GM12873 (cell line): ENCODE results near the gene EPB41.

Experiments used
- TF ChIP-seq, protein P1 (sequence below): IDR thresholded peaks from 2 replicates; pipeline ENCODE4 v1.5.1; 2012; ENCODE audit warnings: low read depth, mild to moderate bottlenecking, moderate library complexity, low read length, control low read depth; ENCODE audit not compliant: insufficient read depth; ENCODE audit errors: missing control alignments

The EPB41 gene

GRCh38 chr1:29142714-29143113 is 228.3 kb downstream of the EPB41 start:
- TF ChIP-seq, protein P1, sequence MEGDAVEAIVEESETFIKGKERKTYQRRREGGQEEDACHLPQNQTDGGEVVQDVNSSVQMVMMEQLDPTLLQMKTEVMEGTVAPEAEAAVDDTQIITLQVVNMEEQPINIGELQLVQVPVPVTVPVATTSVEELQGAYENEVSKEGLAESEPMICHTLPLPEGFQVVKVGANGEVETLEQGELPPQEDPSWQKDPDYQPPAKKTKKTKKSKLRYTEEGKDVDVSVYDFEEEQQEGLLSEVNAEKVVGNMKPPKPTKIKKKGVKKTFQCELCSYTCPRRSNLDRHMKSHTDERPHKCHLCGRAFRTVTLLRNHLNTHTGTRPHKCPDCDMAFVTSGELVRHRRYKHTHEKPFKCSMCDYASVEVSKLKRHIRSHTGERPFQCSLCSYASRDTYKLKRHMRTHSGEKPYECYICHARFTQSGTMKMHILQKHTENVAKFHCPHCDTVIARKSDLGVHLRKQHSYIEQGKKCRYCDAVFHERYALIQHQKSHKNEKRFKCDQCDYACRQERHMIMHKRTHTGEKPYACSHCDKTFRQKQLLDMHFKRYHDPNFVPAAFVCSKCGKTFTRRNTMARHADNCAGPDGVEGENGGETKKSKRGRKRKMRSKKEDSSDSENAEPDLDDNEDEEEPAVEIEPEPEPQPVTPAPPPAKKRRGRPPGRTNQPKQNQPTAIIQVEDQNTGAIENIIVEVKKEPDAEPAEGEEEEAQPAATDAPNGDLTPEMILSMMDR, result no peak

DNA sequence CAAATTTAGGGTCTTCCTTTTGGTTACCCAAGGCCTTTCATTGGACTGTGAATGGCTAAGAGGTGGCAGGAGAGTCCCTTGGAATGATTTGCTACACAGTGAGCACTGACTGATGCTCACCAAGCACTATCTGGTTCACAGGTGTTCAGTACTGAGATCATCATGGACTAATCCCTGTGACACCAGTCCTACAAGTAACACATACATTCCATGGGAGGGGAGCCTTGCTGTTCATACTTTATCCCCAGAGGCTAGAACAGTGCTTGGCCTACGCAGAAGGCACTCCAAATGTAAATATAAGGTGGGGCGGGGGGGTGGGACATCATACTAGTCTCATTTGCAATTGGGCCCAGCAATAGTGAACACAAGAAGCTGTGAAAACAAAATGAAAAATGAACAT is 229.8 kb downstream of the EPB41 start:
- TF ChIP-seq, protein P1, result no peak

GRCh38 chr1:29145739-29146437 is 231.5 kb downstream of the EPB41 start:
- TF ChIP-seq, protein P1, result no peak

- TF ChIP-seq, protein P1, result no peak
These were observed 234.5 kb downstream of the EPB41 start for GRCh38 chr1:29148656-29149491.

GRCh38 chr1:29152046-29152805 is 237.9 kb downstream of the EPB41 start:
- TF ChIP-seq, protein P1, result no peak

GRCh38 chr1:29156543-29157268 is 242.3 kb downstream of the EPB41 start:
- TF ChIP-seq, protein P1, result no peak

DNA sequence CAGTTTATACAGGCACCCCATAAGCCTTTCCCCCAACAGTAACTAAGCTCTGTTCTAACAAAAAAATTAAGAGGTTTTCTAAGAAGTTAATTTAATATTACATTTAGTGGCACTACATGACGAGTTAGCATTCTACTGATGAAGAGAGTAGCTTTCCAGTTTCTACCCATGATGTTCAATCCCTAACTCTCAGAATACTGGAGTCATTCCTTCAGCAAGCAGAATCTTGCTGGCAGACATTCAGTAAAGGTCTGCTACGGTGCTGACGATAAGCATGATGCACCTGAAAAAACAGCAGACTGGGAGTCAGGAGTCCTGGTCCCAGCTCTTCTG is 242.9 kb downstream of the EPB41 start:
- TF ChIP-seq, protein P1, result no peak
